Activated naive CD4-positive, alpha-beta T cell treated with anti-CD3 and anti-CD28 coated beads, Interleukin-2, amount 10 ng/mL, durations not matched to agents 7 days and 5 days (primary cell): Measurements from ENCODE around the gene RASAL2.

Experiments
- CTCF ChIA-PET: fragments of 350-600 bp; sonication (Branson Sonifier 250); formaldehyde crosslinking; loops from one replicate; lab custom pipeline; 2021; ENCODE audit warnings: antibody characterized with exemption; lab: Charles Lee
- DNase-seq: peaks from one replicate; pipeline ENCODE4 v3.0.0-alpha.2; 2020
- H3K27ac Mint-ChIP-seq: one replicate; pipeline ENCODE4 v1.8.0; 2021; ENCODE audit warnings: mild to moderate bottlenecking, moderate library complexity, mixed read lengths
- H3K27me3 Mint-ChIP-seq: one replicate; pipeline ENCODE4 v1.8.0; 2021; ENCODE audit warnings: mild to moderate bottlenecking, mixed read lengths
- H3K36me3 Mint-ChIP-seq: one replicate; pipeline ENCODE4 v1.8.0; 2021; ENCODE audit warnings: mixed read lengths
- H3K4me1 Mint-ChIP-seq: one replicate; pipeline ENCODE4 v1.8.0; 2021; ENCODE audit warnings: mixed read lengths
- H3K4me3 Mint-ChIP-seq: one replicate; pipeline ENCODE4 v1.8.0; 2021; ENCODE audit warnings: mild to moderate bottlenecking, moderate library complexity, mixed read lengths
- H3K9me3 Mint-ChIP-seq: one replicate; pipeline ENCODE4 v1.8.0; 2021; ENCODE audit warnings: mixed read lengths

RASAL2 gene

DNA sequence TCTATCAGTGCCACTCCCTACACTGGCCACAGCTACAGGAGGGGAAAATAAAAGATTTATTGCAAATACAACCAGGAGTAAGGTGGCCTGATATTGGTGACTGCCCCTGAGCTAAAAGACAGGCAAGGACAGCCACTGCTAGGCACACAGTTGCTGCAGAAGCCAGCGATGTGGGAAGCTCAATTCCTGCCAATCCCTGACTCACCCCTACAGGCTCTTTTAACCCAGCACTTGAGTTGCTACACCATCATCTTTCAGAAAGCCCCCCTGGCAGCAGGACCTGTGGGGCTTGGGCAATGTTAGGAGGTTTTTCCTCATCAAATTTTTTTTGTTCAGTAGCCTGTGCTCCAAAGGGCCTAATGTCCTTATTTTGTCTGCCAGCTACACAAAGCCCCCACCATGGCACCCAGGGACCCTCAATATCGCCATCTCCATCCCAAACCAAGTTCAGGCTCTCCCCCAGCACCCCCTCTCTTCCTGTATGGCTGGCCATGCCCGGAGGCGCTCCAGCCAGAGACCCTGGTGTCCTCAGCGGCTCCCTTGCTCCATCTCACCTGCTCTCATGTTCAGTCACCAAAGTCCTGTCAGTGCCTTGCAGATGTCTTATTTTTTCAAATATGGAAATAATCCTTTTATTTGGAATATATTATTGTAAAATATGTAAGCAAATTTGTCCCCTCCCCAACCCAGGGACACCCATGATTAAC is 389.5 kb downstream of the RASAL2 start:
- Mint-ChIP-seq H3K27me3 (peaks cover 27% of the 10 kb centered on the region), H3K4me1 (no peaks in the 10 kb centered on the region), H3K9me3 (no peaks in the 10 kb centered on the region), H3K36me3 (no peaks in the 10 kb centered on the region), H3K27ac (no peak overlapping the region), H3K4me3 (no peak overlapping the region)
- no peak for DNase-seq
- CTCF ChIA-PET, result no interaction called here

DNA sequence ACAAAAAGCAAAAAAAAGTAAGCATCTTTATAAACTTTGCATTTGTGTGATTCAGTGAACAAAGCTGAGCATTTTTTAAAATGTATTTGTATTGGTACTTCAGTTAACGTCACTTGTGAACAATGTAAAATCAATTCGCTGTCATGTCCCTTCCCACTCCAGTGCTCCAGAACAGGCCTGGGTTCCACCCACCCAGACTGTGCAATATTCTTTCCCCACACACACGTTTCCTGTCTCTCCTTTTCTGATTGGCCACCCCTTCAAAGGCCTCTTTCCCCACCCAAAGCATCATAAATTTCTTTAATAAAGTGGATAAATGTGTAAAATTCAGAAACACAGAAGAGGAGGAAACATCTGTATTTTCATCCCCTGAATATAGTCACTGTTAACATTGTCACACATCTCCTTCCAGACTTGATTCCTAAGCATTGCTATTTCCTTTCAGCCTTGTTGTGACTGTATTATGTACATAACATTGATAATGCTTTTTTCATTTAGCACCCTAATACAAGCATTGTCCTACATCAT is 390.9 kb downstream of the RASAL2 start:
- H3K9me3 Mint-ChIP-seq, result no peaks in the 10 kb centered on the region
- CTCF ChIA-PET, result no interaction called here

DNA sequence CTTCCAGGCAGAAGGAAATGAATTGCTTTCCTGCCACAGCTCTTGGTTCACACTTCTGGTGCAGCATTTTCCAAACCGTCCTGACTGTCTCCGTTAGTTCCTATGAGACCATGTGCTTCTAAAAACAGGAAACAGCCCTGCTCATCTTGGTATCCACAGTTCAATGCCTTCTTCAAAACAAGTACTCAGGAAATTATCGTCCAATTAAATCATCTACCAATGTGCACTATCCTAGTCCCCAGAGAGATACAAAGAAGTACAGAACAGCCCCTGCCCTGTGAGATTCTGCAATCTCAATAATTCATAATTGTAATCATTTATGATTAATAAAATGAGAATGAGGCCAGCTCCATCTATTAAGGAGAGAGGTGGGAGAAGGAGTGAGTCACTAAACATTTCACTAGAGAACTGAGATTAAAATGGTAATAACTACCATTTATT is 391.7 kb downstream of the RASAL2 start:
- no peak overlapping the region for H3K27ac Mint-ChIP-seq
- H3K4me1 Mint-ChIP-seq, result no peaks in the 10 kb centered on the region
- H3K36me3 Mint-ChIP-seq, result no peaks in the 10 kb centered on the region
- CTCF ChIA-PET, result interaction anchor here (2.2 kb wide), 1 partner anchor 15 kb away, joined by 4 read pairs; no protein-coding TSS in a partner anchor
- no peak overlapping the region for H3K4me3 Mint-ChIP-seq
- peaks cover 29% of the 10 kb centered on the region for H3K27me3 Mint-ChIP-seq
- no peaks in the 10 kb centered on the region for H3K9me3 Mint-ChIP-seq
- DNase-seq, result no peak

More for the DNA sequence above, 390.9 kb downstream of the RASAL2 start:
- Mint-ChIP-seq H3K36me3 (no peaks in the 10 kb centered on the region), H3K27me3 (peaks cover 29% of the 10 kb centered on the region), H3K4me3 (no peak overlapping the region), H3K4me1 (no peaks in the 10 kb centered on the region), H3K27ac (no peak overlapping the region)
- no peak for DNase-seq

DNA sequence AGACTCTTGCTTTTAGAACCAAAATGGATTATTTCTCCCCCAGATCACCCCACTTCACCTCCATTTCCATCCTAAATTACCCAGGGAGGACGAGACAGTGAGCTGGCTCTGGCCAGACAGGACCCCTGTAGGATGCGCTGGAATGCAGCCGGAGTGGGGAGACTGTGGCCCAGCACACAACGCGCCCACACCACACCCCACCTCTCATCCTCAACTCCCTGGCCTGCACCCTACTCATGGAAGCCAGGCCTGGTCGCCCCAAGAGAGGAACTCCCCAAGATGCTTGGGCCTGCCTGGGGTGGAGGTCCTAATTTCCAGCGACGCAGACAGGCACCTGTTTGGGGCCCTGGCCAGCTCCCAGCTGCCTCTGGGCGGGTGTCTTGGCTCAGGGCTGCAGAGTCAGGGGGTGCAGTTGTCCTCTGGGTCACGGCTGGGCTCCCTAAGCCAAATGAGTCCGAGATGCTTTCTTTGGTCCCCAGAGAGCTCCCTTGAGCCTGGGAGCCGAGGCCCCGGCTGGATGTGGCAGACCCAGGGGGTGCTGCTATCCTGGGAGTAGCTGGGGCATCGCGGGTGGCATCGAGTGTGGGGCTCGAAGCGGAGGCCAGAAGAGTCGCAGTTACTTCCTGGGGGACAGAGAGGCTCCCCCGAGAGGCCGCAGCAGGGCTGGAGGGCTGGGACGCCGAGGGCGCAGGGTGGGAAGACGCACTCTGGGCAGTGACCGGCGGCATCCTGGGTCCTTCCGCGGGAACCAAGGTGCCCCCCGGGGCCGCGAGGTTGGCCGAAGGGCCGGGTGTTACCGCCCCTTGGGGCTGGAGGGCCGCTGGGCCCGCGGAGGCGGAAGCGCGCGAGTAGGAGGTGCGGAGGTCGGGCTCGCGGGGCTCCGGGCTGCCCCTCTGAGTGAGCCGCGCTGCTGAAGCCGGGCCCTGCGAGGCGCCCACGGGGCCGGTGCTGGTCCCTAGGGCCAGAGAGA is 392.5 kb downstream of the RASAL2 start:
- H3K36me3 Mint-ChIP-seq, result no peaks in the 10 kb centered on the region
- CTCF ChIA-PET, result interaction anchor here (2.2 kb wide), 1 partner anchor 14 kb away, joined by 4 read pairs; no protein-coding TSS in a partner anchor
- no peaks in the 10 kb centered on the region for H3K4me1 Mint-ChIP-seq
- no peak for DNase-seq
- H3K27ac Mint-ChIP-seq, result no peak overlapping the region
- no peak overlapping the region for H3K4me3 Mint-ChIP-seq
- H3K9me3 Mint-ChIP-seq, result no peaks in the 10 kb centered on the region
- H3K27me3 Mint-ChIP-seq, result peaks cover 29% of the 10 kb centered on the region

DNA sequence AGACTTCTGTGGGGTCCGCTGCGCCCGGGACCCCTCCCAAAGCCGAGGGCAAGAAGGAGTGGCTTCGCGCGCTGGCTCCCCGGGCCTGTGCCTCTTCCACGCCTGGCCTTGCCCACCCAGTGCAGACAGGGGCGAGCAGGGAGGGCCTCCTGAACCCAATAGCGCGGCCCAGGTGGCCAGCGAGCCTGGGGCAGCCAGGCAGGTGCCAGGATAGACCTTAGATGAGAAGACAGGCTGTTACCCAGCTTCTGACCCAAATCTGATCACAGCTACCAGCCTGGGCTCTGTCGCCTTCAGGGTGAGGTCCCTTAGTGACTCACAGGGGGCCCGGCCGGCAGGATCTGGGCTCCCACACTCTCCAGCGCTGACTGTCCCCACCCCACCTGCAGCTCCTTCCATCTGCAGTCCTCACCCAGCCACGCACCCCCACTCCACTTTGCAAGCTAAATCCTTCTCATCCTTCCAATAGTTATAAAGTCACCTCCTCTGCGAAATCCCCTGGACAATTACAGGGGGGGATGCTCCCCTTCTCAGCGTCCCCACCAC is 393.2 kb downstream of the RASAL2 start:
- Mint-ChIP-seq H3K27ac (no peak overlapping the region), H3K4me1 (no peaks in the 10 kb centered on the region), H3K4me3 (no peak overlapping the region), H3K27me3 (peaks cover 29% of the 10 kb centered on the region), H3K36me3 (no peaks in the 10 kb centered on the region), H3K9me3 (no peaks in the 10 kb centered on the region)
- no peak for DNase-seq
- CTCF ChIA-PET, result interaction anchor here (2.2 kb wide), 1 partner anchor 13 kb away, joined by 4 read pairs; no protein-coding TSS in a partner anchor

DNA sequence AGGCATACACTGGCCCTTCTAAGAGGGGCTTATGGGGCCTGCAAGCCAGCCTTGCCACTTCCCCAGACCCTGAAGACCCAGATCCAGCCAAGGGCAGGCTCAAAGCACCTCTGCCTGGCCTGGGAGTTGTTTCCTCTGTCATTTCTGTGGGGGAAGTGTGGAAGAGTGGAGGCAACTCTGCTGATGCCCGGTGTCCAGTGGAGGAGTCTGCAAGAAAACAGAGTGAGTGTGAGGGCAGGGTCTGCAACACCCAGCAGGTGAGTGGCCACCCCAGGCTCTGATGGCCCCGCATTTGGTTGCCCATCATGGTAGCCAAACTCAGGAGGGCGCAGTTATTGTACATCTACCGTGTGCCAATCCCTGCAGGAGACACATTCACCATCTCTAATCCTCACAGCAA is 394.5 kb downstream of the RASAL2 start:
- CTCF ChIA-PET, result no interaction called here
- Mint-ChIP-seq H3K9me3 (no peaks in the 10 kb centered on the region), H3K36me3 (no peaks in the 10 kb centered on the region), H3K27ac (no peak overlapping the region), H3K4me1 (no peaks in the 10 kb centered on the region), H3K27me3 (peaks cover 27% of the 10 kb centered on the region), H3K4me3 (no peak overlapping the region)
- no peak for DNase-seq

DNA sequence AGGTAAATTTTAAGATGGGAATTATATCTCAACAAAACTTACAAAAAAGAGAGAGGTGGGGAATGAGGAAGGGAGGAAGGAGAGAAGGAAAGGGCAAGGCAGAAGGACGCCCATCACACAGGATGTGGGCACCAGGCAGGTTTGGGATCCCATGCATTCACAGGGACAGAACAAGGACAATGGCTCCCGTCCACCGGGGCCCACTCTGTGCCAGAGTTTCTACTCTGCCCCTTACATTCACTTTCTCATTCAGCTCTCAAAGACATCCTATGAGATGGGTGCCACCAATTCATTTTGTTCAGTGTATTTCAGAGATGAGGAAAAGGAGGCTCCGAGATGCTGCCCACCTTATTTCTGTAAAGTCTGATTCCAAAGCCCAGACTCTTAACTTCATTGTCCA is 395.5 kb downstream of the RASAL2 start:
- CTCF ChIA-PET, result no interaction called here
- no peaks in the 10 kb centered on the region for H3K4me1 Mint-ChIP-seq
- peaks cover 25% of the 10 kb centered on the region for H3K27me3 Mint-ChIP-seq
- H3K36me3 Mint-ChIP-seq, result no peaks in the 10 kb centered on the region
- H3K27ac Mint-ChIP-seq, result no peak overlapping the region
- no peak overlapping the region for H3K4me3 Mint-ChIP-seq
- DNase-seq, result no peak
- no peaks in the 10 kb centered on the region for H3K9me3 Mint-ChIP-seq

DNA sequence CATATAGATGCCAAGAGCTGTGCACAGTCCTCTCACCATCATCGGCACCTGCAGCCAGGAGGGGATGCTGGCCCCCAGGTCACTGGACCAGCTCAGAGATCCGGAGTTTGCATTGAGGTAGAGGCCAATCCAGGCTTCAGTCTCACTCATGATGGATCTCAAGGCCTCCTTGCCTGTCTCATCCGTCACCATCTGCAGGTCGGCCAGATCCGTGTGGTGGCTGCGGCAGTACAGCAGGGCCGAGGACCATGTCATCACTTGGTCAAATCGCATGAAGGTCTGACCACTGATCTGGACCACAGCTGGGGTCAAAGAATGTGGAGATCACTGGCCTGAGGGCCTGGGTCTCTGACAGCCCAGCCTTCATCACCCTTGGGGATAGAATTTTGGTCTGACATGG is 396.2 kb downstream of the RASAL2 start:
- no peak overlapping the region for H3K4me3 Mint-ChIP-seq
- CTCF ChIA-PET, result no interaction called here
- no peaks in the 10 kb centered on the region for H3K9me3 Mint-ChIP-seq
- no peak overlapping the region for H3K27ac Mint-ChIP-seq
- no peak for DNase-seq
- peaks cover 25% of the 10 kb centered on the region for H3K27me3 Mint-ChIP-seq
- no peaks in the 10 kb centered on the region for H3K36me3 Mint-ChIP-seq
- no peaks in the 10 kb centered on the region for H3K4me1 Mint-ChIP-seq

DNA sequence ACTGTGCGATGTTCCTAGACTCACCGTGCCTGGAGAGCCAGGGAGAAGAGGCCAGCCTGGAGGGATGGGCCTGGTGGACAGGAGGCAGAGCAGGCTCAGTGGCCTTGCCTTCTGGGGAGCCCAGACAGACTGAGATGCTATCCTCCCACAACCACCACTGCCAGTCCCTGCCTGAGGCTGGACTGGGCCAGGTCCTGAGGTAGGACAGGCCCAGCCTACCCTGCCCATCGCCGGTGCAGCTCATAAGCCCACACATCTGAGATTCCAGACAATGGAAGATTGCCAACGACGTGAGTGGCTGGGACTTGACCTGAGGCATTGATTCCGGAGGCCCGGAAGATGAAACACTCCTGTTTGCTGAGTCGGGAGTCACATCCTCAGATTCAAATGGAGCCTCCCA is 397.1 kb downstream of the RASAL2 start:
- no peak for DNase-seq
- H3K27me3 Mint-ChIP-seq, result peaks cover 24% of the 10 kb centered on the region
- no peaks in the 10 kb centered on the region for H3K9me3 Mint-ChIP-seq
- no peaks in the 10 kb centered on the region for H3K36me3 Mint-ChIP-seq
- H3K4me1 Mint-ChIP-seq, result no peaks in the 10 kb centered on the region
- CTCF ChIA-PET, result no interaction called here
- H3K27ac Mint-ChIP-seq, result no peak overlapping the region
- no peak overlapping the region for H3K4me3 Mint-ChIP-seq

DNA sequence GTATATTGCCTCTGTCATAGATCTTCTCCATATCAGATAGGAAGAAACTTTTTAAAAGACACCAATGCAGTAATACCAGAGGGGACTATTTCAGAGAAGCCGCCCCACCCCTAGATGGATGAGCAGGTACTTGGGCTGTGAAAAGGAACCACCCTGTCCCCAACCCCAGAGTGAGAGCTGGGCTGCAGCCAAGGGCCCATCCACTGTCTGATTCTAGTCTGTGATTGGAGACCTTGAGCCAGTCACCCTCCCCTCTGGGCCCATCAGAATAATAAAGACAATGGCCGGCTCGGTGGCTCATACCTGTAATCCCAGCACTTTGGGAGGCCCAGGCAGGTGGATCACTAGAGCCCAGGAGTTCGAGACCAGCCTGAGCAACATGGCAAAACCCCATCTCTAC is 397.8 kb downstream of the RASAL2 start:
- H3K4me1 Mint-ChIP-seq, result no peaks in the 10 kb centered on the region
- DNase-seq, result no peak
- no peaks in the 10 kb centered on the region for H3K9me3 Mint-ChIP-seq
- peaks cover 17% of the 10 kb centered on the region for H3K27me3 Mint-ChIP-seq
- no peaks in the 10 kb centered on the region for H3K36me3 Mint-ChIP-seq
- H3K27ac Mint-ChIP-seq, result no peak overlapping the region
- CTCF ChIA-PET, result no interaction called here
- no peak overlapping the region for H3K4me3 Mint-ChIP-seq

DNA sequence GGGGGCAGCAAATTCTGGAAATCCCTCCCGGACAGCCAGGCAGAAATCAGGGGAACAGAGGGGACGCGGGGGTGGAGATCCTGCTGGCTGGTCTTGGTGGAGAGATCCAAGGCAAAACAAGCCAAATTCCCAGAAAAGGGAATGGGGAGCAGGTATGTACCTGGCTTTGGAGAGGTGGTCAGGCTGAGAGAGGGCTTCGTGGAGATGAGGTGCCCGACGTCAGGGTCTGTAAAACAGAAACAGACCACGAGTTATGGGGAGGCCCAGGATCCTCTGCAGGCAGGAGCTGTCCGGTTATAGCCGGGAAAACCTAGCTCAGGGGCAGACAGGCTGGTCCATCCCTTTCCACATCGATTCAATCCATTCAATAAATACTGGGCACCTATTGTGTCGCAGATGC is 398.4 kb downstream of the RASAL2 start:
- CTCF ChIA-PET, result no interaction called here
- Mint-ChIP-seq H3K4me3 (no peak overlapping the region), H3K4me1 (no peaks in the 10 kb centered on the region), H3K27ac (no peak overlapping the region), H3K27me3 (peaks cover 12% of the 10 kb centered on the region), H3K36me3 (no peaks in the 10 kb centered on the region), H3K9me3 (no peaks in the 10 kb centered on the region)
- no peak for DNase-seq

DNA sequence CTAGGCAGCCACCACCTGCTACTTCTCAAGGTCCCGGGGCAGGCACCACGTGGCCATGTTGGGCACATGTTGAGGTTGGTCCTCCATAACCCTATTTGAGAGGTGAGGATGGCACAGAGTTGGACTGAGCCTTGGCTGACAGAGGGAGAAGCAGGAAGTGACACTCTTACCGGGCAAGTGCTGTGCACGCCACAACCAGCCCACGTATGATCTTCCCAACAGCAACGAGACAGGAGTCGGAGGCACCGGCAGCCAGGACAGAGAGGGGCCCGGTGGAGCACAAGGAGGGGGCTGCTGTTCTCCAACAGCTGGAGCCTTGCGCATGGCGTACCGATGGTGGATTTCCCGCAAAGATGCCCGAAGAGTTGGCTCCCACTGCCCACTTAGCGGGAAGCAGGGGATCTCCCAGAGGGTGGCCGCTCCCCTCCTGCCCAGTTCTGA is 399.4 kb downstream of the RASAL2 start:
- DNase-seq, result no peak
- H3K4me1 Mint-ChIP-seq, result no peaks in the 10 kb centered on the region
- no peaks in the 10 kb centered on the region for H3K9me3 Mint-ChIP-seq
- CTCF ChIA-PET, result no interaction called here
- no peaks in the 10 kb centered on the region for H3K36me3 Mint-ChIP-seq
- H3K4me3 Mint-ChIP-seq, result no peak overlapping the region
- H3K27me3 Mint-ChIP-seq, result peaks cover 3% of the 10 kb centered on the region
- H3K27ac Mint-ChIP-seq, result no peak overlapping the region

DNA sequence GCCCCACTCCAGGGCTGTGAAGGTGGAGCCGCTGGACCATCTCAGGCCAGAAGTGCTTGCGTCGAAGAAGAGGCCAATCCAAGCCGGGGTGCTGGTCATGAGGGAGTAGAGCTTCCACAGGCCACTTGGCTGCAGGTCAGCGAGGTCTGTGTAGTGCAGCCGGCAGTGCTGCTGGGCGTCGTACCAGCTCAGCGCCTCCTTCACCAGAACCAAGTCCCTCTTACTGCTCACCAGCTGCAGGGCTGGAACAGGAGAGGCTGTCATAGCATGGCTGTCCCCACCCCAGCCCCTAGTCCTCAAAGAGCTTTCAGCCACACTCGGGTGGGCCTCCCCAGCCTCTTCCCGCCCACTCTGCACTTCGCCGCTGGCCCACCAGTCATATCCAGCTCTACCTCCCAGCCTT is 400.7 kb downstream of the RASAL2 start:
- Mint-ChIP-seq H3K4me3 (no peak overlapping the region), H3K4me1 (no peaks in the 10 kb centered on the region), H3K27me3 (no peaks in the 10 kb centered on the region), H3K9me3 (no peaks in the 10 kb centered on the region), H3K36me3 (no peaks in the 10 kb centered on the region), H3K27ac (no peak overlapping the region)
- no peak for DNase-seq
- CTCF ChIA-PET, result no interaction called here

DNA sequence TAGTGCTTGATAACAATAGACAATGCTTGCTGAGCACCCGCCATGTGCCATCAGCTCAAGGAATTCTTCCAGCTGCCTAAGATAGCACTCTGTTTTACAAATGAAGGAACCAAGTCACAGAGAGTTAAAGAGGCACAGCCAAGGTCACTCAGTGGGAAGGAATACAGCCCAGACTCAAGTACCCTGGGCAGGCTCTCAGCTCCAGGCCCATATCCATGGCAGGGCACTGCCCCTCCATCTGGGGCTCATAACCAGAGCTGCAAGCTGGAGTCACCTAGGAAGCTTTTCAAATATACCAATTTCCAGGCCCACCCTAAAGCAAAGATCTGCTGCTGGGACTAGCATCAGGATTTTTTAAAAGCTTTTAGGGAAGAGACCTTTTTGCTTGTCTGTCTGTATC is 401.3 kb downstream of the RASAL2 start:
- no peak overlapping the region for H3K27ac Mint-ChIP-seq
- no peaks in the 10 kb centered on the region for H3K9me3 Mint-ChIP-seq
- H3K27me3 Mint-ChIP-seq, result no peaks in the 10 kb centered on the region
- no peaks in the 10 kb centered on the region for H3K36me3 Mint-ChIP-seq
- no peak overlapping the region for H3K4me3 Mint-ChIP-seq
- DNase-seq, result no peak
- no peaks in the 10 kb centered on the region for H3K4me1 Mint-ChIP-seq
- CTCF ChIA-PET, result no interaction called here
